ENCODE data around the gene PSMC3.

The PSMC3 gene

GRCh38 chr11:47396049-47396320 is 30.3 kb downstream of the PSMC3 start:
- no peak for DNase-seq (ENCODE audit: low read depth)
- TF ChIP-seq CTCF (IDR thresholded peaks at IDR 0.05; ENCODE audit: low read depth, low read length, missing control alignments): no peak
- in situ Hi-C loops (cut with HindIII; ENCODE audit: low sequenced_read_pairs): no loop called here
- no peak overlapping the region for H3K4me3 ChIP-seq (ENCODE audit: low read depth, low read length)

GRCh38 chr11:47395223-47396048 is 30.8 kb downstream of the PSMC3 start:
- in situ Hi-C loops (cut with HindIII; ENCODE audit: low sequenced_read_pairs): no loop called here
- no peak overlapping the region for H3K4me3 ChIP-seq (ENCODE audit: low read depth, low read length)
- DNase-seq (ENCODE audit: low read depth): no peak
- TF ChIP-seq CTCF (IDR thresholded peaks at IDR 0.05; ENCODE audit: low read depth, low read length, missing control alignments): no peak

DNA sequence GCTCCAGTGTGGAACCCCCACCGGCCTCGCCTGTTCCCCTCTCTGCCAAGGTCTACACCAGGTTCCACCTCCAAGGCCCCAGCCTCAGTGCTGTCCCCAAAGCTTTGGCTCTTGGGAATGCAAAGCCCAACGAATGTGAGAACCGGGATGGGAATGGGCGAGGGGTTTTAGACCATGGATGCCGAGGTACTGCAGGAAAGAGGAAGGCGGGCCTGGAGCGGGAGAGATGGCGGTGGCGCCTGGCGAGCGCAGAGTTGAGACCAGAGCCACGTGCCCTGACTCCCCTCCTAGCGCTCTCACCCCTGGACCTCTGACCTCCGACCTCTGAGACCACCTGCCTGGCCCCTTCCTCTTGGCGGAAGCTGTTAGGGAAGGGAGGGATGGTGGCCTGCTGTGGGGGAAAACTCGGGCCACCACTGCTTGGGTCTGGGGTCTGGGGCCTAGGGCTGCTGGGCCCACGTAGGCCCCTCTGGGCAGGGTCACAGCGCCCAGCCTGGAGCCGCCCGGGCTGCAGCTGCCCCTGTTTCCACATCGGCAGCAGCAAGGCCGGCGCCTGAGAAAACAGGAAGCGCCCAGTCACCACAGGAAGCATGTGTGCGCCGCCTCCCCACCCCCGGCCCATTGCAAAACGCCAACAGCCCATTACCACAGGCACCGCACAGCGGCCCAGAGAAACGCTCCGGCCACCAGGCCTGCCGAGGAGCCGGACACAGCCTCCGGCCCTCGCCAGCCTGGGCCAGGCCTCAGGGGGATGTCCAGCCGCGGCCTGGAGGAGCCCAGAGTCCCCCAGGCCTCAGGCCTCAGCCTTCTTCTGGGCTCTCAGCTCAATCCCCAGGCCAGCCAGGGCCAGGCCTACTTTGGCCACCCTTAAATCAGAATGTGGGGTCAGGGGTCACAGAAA is 31.7 kb downstream of the PSMC3 start:
- in situ Hi-C loops (cut with HindIII; ENCODE audit: low sequenced_read_pairs): no loop called here
- TF ChIP-seq CTCF (IDR thresholded peaks at IDR 0.05; ENCODE audit: low read depth, low read length, missing control alignments): no peak
- no peak overlapping the region for H3K4me3 ChIP-seq (ENCODE audit: low read depth, low read length)
- no peak for DNase-seq (ENCODE audit: low read depth)

DNA sequence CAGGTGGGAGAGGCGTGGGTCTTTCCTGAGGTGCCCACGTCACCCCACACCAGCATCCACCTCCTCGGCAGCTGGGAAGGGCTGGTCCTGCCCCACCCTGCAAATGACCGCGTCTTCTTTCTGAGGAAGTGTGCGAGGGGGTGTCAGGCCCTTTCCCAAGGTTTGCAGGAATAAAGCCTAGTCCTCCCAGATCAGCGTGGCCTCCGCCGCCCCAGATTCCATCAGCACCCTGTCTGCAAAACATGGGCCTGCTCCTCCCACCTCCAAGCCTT is 32.3 kb downstream of the PSMC3 start:
- H3K4me3 ChIP-seq (ENCODE audit: low read depth, low read length): no peak overlapping the region
- TF ChIP-seq CTCF (IDR thresholded peaks at IDR 0.05; ENCODE audit: low read depth, low read length, missing control alignments): no peak
- in situ Hi-C loops (cut with HindIII; ENCODE audit: low sequenced_read_pairs): no loop called here
- DNase-seq (ENCODE audit: low read depth): no peak

DNA sequence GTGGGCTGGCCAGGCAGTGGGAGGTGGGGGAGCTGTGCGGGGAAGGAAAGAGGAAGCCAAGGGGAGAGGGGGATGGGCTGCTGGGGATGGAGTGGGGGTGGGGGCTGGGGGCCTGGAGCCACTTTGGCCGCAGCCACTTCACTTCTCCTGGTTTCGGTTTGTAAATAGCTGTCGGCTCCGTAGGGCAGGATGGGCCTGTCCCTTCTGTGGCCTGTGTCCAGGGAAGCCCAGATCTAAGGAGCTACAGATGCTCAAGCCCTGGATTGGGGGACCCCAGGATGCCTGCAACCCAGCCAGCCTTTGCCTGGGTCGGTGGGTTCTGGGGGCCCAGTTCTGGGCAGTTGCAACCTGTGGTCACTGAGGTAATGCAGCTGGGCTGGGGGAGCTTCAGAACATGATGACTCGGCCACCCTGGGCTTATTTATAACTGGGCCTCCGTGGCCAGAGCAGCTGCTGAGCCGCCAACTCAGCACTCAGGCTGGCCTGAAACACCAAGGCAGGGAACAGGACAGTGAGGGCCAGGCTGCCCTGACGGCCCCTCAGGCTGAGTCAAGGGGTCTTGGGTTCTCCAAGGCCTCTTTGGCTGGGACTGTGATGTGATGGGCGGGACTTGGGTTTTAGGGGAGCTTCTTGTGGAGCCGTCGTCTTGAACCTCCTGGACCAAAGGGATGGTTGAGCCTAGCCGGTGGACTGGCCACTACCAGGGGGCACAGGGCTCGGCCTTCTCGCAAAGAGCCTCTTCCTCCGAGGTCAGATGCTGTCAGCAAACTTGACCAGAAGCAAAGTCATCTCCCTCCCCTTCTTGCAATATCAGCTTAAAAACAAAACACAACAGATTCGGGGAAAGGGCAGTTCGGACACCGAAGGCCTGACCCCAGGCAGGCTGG is 32.8 kb downstream of the PSMC3 start:
- H3K4me3 ChIP-seq (ENCODE audit: low read depth, low read length): no peak overlapping the region
- no peak for DNase-seq (ENCODE audit: low read depth)
- in situ Hi-C loops (cut with HindIII; ENCODE audit: low sequenced_read_pairs): no loop called here
- no peak for TF ChIP-seq CTCF (IDR thresholded peaks at IDR 0.05; ENCODE audit: low read depth, low read length, missing control alignments)

DNA sequence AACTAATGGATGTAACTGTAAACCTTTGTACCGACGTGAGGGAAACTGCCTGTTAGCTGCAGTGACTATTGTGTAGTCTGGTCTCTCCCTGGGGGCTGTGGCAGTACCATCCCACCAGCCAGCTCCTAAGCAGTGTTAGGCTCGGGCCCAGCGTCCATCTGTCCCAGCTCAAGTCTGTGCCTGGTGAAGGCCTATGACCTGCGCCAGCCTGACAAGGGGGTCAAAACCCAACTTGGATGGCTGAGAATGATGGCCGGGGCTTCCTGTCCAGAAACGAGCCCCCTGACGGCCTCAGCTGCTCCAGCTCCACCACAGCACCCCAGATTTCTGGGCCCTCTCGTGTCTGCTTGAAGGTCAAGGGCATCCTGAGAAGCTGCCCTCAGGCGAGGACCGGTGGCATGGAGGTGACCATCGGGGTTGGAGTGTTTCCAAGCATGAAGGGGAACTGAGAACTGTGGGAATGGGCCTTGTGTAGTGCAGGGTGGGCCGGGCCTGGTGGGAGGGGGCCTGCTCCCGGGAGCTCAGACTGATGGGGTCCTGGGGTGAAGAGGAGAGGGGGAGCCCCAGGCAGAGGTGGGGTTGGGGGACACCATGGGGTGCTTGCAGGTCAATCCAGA is 33.6 kb downstream of the PSMC3 start:
- H3K4me3 ChIP-seq (ENCODE audit: low read depth, low read length): no peak overlapping the region
- in situ Hi-C loops (cut with HindIII; ENCODE audit: low sequenced_read_pairs): no loop called here
- no peak for DNase-seq (ENCODE audit: low read depth)
- TF ChIP-seq CTCF (IDR thresholded peaks at IDR 0.05; ENCODE audit: low read depth, low read length, missing control alignments): no peak

All from astrocyte of the cerebellum (primary cell).